HEK293 (cell line): ENCODE results near the gene TRA2A.
A peak's percentile ranks its signal among the peaks of the same experiment; 100 is the strongest.

ENCODE experiments used
- HIC1 ChIP-seq: fragments of 450-650 bp; formaldehyde crosslinking; IDR thresholded peaks from 2 replicates; pipeline ENCODE4 v1.5.1; 2016; ENCODE audit warnings: missing biosample characterization, missing genetic modification characterization
- INSM2 ChIP-seq: fragments of 450-650 bp; formaldehyde crosslinking; IDR thresholded peaks from 2 replicates; pipeline ENCODE4 v1.5.1; 2016; ENCODE audit warnings: missing biosample characterization, missing genetic modification characterization
- KLF1 ChIP-seq: fragments of 450-650 bp; formaldehyde crosslinking; IDR thresholded peaks from 2 replicates; pipeline ENCODE4 v1.5.1; 2016; ENCODE audit warnings: missing biosample characterization, missing genetic modification characterization
- KLF10 ChIP-seq: fragments of 450-650 bp; IDR thresholded peaks from 2 replicates; pipeline ENCODE4 v1.5.1; 2018; ENCODE audit warnings: missing biosample characterization, mild to moderate bottlenecking, missing genetic modification characterization
- KLF7 ChIP-seq: fragments of 450-650 bp; formaldehyde crosslinking; IDR thresholded peaks from 2 replicates; pipeline ENCODE4 v1.5.1; 2016; ENCODE audit warnings: missing biosample characterization, missing genetic modification characterization, borderline replicate concordance
- KLF9 ChIP-seq: fragments of 450-650 bp; formaldehyde crosslinking; IDR thresholded peaks from 2 replicates; pipeline ENCODE4 v1.5.1; 2016; ENCODE audit warnings: missing biosample characterization, missing genetic modification characterization, low read depth
- MYNN ChIP-seq: fragments of 450-650 bp; formaldehyde crosslinking; IDR thresholded peaks from 2 replicates; pipeline ENCODE4 v1.5.1; 2016; ENCODE audit warnings: missing biosample characterization, missing genetic modification characterization, borderline replicate concordance
- TRIM28 ChIP-seq: IDR thresholded peaks from 2 replicates; pipeline ENCODE4 v1.6.1; 2011; ENCODE audit warnings: low read length, control low read depth, borderline replicate concordance
- YY1 ChIP-seq: fragments of 450-650 bp; formaldehyde crosslinking; IDR thresholded peaks from 2 replicates; pipeline ENCODE4 v1.5.1; 2018; ENCODE audit warnings: missing biosample characterization, missing genetic modification characterization
- YY2 ChIP-seq: fragments of 450-650 bp; formaldehyde crosslinking; IDR thresholded peaks from 2 replicates; pipeline ENCODE4 v1.5.1; 2016; ENCODE audit warnings: missing biosample characterization, missing genetic modification characterization
- ZBTB20 ChIP-seq: fragments of 450-650 bp; formaldehyde crosslinking; IDR thresholded peaks from 2 replicates; pipeline ENCODE4 v1.5.1; 2016; ENCODE audit warnings: missing biosample characterization, missing genetic modification characterization
- ZBTB6 ChIP-seq: fragments of 450-650 bp; formaldehyde crosslinking; IDR thresholded peaks from 2 replicates; pipeline ENCODE4 v1.5.1; 2017; ENCODE audit warnings: missing biosample characterization, missing genetic modification characterization
- ZFP37 ChIP-seq: fragments of 450-650 bp; formaldehyde crosslinking; IDR thresholded peaks from 2 replicates; pipeline ENCODE4 v1.5.1; 2016; ENCODE audit warnings: missing biosample characterization, missing genetic modification characterization
- ZNF114 ChIP-seq: fragments of 450-650 bp; formaldehyde crosslinking; IDR thresholded peaks from 2 replicates; pipeline ENCODE4 v1.5.0; 2017; ENCODE audit warnings: missing biosample characterization, missing genetic modification characterization
- ZNF223 ChIP-seq: fragments of 450-650 bp; formaldehyde crosslinking; IDR thresholded peaks from 2 replicates; pipeline ENCODE4 v1.5.1; 2016; ENCODE audit warnings: missing biosample characterization, missing genetic modification characterization
- ZNF23 ChIP-seq: fragments of 450-650 bp; formaldehyde crosslinking; IDR thresholded peaks from 2 replicates; pipeline ENCODE4 v1.5.1; 2016; ENCODE audit warnings: missing biosample characterization, missing genetic modification characterization, borderline replicate concordance
- ZNF302 ChIP-seq: fragments of 450-650 bp; formaldehyde crosslinking; IDR thresholded peaks from 2 replicates; pipeline ENCODE4 v1.5.1; 2016; ENCODE audit warnings: missing biosample characterization, missing genetic modification characterization, low read depth
- ZNF391 ChIP-seq: fragments of 450-650 bp; formaldehyde crosslinking; IDR thresholded peaks from 2 replicates; pipeline ENCODE4 v1.5.1; 2016; ENCODE audit warnings: low read depth, missing biosample characterization, missing genetic modification characterization, borderline replicate concordance
- ZNF48 ChIP-seq: fragments of 450-650 bp; formaldehyde crosslinking; IDR thresholded peaks from 2 replicates; pipeline ENCODE4 v1.5.1; 2016; ENCODE audit warnings: missing biosample characterization, missing genetic modification characterization
- ZNF513 ChIP-seq: fragments of 450-650 bp; IDR thresholded peaks from 2 replicates; pipeline ENCODE4 v1.5.1; 2018; ENCODE audit warnings: missing biosample characterization, missing genetic modification characterization
- ZNF544 ChIP-seq: fragments of 450-650 bp; formaldehyde crosslinking; IDR thresholded peaks from 2 replicates; pipeline ENCODE4 v1.5.0; 2017; ENCODE audit warnings: missing biosample characterization, missing genetic modification characterization
- ZNF843 ChIP-seq: fragments of 450-650 bp; formaldehyde crosslinking; IDR thresholded peaks from 2 replicates; pipeline ENCODE4 v1.5.1; 2016; ENCODE audit warnings: missing biosample characterization, missing genetic modification characterization
- TF ChIP-seq, protein P1 (sequence below): fragments of 450-650 bp; formaldehyde crosslinking; IDR thresholded peaks from 2 replicates; pipeline ENCODE4 v1.5.1; 2016; ENCODE audit warnings: missing biosample characterization, missing genetic modification characterization
- TF ChIP-seq, protein P2 (sequence below): fragments of 450-650 bp; formaldehyde crosslinking; IDR thresholded peaks from 2 replicates; pipeline ENCODE4 v1.5.1; 2016; ENCODE audit warnings: missing biosample characterization, missing genetic modification characterization, borderline replicate concordance
- TF ChIP-seq, protein P3 (sequence below): fragments of 450-650 bp; formaldehyde crosslinking; IDR thresholded peaks from 2 replicates; pipeline ENCODE4 v1.5.1; 2017; ENCODE audit warnings: missing biosample characterization, missing genetic modification characterization
- TF ChIP-seq, protein P4 (sequence below): fragments of 450-650 bp; formaldehyde crosslinking; IDR thresholded peaks from 2 replicates; pipeline ENCODE4; 2016; ENCODE audit warnings: missing biosample characterization, missing genetic modification characterization

Gene TRA2A

DNA sequence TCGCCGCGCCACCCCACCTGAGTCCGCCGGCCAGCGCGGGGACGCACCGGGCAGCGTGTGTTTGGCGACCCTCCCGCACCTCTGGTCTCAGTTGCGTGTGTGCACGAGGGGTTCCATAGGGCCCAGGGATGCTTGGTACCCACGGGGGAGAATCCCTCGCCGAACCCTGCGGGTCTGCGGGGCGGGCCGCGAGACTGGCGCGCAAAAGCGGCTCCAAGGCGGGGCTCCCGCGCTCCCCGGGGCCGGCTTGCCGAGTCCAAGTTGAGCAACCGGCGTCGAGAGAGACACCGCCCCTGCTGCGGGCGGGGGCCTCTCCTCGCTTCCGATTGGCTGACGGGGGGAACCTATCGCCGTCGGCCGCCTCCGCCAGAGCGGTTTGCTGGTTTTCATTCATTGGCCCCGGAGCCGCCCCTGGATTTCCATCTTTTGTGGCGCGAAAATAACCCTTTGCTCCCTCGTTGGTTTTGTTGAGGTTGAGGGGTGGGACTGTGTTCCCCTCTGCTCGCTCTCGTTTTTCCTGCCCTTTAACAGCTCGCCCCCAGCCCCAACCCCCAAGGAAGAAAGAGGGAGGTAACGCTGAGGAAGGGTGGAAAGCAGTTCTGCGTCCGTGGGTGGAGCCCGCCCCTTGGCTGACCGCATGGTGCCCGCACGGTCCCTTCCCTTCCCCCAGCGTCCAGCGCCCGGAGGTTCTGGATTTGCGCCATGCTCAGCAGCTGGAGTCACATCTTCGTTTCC, 57.5 kb downstream of the TRA2A start (continued):
- TF ChIP-seq, protein P1, sequence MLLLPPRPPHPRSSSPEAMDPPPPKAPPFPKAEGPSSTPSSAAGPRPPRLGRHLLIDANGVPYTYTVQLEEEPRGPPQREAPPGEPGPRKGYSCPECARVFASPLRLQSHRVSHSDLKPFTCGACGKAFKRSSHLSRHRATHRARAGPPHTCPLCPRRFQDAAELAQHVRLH (tag by site-specific recombination), result 0 out of 2 replicates have a peak, but pooled peaks have one; percentile 23
- TF ChIP-seq ZNF23 (tag by site-specific recombination) (no peak), KLF10 (peak; percentile 79; the same call in 1 of the 2 replicates), ZFP37 (tag by site-specific recombination) (peak; percentile 58), ZNF114 (tag by site-specific recombination) (no peak), ZBTB20 (peak; percentile 97), ZNF223 (no peak), ZNF843 (tag by site-specific recombination) (0 out of 2 replicates have a peak, but pooled peaks have one; percentile 8), ZNF513 (tag by site-specific recombination) (peak; percentile 29; the same call in 1 of the 2 replicates), KLF9 (peak; percentile 81), ZNF391 (tag by site-specific recombination) (peak; percentile 34; the same call in 1 of the 2 replicates), ZNF544 (tag by site-specific recombination) (no peak), YY1 (tag by site-specific recombination) (0 out of 2 replicates have a peak, but pooled peaks have one; percentile 11), TRIM28 (no peak), ZNF48 (tag by site-specific recombination) (no peak), INSM2 (tag by site-specific recombination) (0 out of 2 replicates have a peak, but pooled peaks have one; percentile 6), KLF7 (tag by site-specific recombination) (peak; percentile 42; the same call in 1 of the 2 replicates), YY2 (tag by site-specific recombination) (no peak), ZNF302 (tag by site-specific recombination) (no peak), ZBTB6 (tag by site-specific recombination) (no peak), KLF1 (peak; percentile 82), HIC1 (tag by site-specific recombination) (peak; percentile 91), MYNN (tag by site-specific recombination) (no peak)
- TF ChIP-seq, protein P2, sequence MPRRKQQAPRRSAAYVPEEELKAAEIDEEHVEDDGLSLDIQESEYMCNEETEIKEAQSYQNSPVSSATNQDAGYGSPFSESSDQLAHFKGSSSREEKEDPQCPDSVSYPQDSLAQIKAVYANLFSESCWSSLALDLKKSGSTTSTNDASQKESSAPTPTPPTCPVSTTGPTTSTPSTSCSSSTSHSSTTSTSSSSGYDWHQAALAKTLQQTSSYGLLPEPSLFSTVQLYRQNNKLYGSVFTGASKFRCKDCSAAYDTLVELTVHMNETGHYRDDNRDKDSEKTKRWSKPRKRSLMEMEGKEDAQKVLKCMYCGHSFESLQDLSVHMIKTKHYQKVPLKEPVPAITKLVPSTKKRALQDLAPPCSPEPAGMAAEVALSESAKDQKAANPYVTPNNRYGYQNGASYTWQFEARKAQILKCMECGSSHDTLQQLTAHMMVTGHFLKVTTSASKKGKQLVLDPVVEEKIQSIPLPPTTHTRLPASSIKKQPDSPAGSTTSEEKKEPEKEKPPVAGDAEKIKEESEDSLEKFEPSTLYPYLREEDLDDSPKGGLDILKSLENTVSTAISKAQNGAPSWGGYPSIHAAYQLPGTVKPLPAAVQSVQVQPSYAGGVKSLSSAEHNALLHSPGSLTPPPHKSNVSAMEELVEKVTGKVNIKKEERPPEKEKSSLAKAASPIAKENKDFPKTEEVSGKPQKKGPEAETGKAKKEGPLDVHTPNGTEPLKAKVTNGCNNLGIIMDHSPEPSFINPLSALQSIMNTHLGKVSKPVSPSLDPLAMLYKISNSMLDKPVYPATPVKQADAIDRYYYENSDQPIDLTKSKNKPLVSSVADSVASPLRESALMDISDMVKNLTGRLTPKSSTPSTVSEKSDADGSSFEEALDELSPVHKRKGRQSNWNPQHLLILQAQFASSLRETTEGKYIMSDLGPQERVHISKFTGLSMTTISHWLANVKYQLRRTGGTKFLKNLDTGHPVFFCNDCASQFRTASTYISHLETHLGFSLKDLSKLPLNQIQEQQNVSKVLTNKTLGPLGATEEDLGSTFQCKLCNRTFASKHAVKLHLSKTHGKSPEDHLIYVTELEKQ (tag by site-specific recombination), result no peak
- TF ChIP-seq, protein P3, sequence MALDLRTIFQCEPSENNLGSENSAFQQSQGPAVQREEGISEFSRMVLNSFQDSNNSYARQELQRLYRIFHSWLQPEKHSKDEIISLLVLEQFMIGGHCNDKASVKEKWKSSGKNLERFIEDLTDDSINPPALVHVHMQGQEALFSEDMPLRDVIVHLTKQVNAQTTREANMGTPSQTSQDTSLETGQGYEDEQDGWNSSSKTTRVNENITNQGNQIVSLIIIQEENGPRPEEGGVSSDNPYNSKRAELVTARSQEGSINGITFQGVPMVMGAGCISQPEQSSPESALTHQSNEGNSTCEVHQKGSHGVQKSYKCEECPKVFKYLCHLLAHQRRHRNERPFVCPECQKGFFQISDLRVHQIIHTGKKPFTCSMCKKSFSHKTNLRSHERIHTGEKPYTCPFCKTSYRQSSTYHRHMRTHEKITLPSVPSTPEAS, result no peak
- TF ChIP-seq, protein P4, sequence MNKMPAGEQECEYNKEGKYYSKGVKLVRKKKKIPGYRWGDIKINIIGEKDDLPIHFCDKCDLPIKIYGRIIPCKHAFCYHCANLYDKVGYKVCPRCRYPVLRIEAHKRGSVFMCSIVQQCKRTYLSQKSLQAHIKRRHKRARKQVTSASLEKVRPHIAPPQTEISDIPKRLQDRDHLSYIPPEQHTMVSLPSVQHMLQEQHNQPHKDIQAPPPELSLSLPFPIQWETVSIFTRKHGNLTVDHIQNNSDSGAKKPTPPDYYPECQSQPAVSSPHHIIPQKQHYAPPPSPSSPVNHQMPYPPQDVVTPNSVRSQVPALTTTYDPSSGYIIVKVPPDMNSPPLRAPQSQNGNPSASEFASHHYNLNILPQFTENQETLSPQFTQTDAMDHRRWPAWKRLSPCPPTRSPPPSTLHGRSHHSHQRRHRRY, result no peak
